ENCODE results near the gene MT1X.

DNA sequence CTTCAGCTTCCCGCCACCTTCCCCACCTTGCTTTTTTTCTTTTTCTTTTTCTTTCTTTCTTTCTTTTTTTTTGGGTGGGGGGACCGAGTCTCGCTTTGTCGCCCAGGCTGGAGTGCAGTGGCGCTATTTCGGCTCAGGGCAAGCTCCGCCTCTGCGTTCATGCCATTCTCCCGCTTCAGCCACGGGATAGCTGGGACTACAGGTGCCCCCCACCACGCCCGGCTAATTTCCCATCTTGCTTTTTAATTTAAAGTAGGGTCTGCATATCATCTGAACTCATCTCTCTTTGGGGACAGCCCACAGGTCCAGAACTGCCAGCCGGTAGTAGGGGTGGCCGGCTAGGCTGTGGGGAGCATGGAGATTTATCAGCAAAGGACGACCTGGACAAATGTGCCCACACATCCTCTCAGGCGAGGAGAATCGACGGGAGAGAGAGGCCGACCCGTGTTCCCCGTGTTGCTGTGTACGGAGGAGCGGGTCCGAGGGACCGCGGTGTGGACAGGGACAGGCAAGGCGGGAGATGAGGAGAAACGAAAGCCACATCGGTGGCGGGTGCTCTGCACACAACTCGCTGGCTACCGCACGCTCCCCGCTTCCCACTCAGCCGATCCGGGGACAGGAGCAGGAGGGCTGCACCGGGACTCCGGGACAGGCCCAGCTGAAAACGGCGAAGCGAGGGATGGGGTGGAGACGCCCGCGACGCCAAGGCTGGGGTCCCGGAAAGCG, 47.4 kb upstream of the MT1X start:
- TF ChIP-seq, protein P1, sequence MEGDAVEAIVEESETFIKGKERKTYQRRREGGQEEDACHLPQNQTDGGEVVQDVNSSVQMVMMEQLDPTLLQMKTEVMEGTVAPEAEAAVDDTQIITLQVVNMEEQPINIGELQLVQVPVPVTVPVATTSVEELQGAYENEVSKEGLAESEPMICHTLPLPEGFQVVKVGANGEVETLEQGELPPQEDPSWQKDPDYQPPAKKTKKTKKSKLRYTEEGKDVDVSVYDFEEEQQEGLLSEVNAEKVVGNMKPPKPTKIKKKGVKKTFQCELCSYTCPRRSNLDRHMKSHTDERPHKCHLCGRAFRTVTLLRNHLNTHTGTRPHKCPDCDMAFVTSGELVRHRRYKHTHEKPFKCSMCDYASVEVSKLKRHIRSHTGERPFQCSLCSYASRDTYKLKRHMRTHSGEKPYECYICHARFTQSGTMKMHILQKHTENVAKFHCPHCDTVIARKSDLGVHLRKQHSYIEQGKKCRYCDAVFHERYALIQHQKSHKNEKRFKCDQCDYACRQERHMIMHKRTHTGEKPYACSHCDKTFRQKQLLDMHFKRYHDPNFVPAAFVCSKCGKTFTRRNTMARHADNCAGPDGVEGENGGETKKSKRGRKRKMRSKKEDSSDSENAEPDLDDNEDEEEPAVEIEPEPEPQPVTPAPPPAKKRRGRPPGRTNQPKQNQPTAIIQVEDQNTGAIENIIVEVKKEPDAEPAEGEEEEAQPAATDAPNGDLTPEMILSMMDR (IDR thresholded peaks at IDR 0.05; ENCODE audit: poor library complexity), result no peak
- no peak for TF ChIP-seq EZH2 (IDR thresholded peaks at IDR 0.05; ENCODE audit: borderline replicate concordance)

Measured in hepatocyte (in vitro differentiated cells).